ENCODE results near the gene SUFU. TPM values are rescaled to one million over a fixed set of nuclear protein-coding genes. Genes with fewer than 3 reads are reported as not detected.
A peak's percentile ranks its signal among the peaks of the same experiment; 100 is the strongest.

The SUFU gene
- polyA plus RNA-seq, 2 donors = 2.9 to 6.0 TPM

- Histone ChIP-seq H3K27ac (ENCODE audit: low read depth in 2 of 2, low read length in 1 of 2) (peak overlapping the region; percentile 37 to 97), H3K27me3 (ENCODE audit: control insufficient read depth in 1 of 2, insufficient read depth in 2 of 2, low read length in 2 of 2) (no peaks in the 10 kb centered on the region), H3K9me3 (ENCODE audit: control insufficient read depth in 2 of 2, insufficient read depth in 1 of 2, low read depth in 1 of 2, low read length in 1 of 2) (no peaks in the 10 kb centered on the region), H3K4me1 (ENCODE audit: control insufficient read depth in 2 of 2, insufficient read depth in 2 of 2, low read length in 1 of 2) (peaks cover 30 to 57% of the 10 kb centered on the region in 2 donors), H3K4me3 (ENCODE audit: low read depth in 1 of 2, low read length in 2 of 2) (peak overlapping the region in 1 of 2 donors; percentile 4), H3K36me3 (ENCODE audit: control insufficient read depth in 2 of 2, insufficient read depth in 2 of 2, low read length in 1 of 2) (peaks cover 4 to 21% of the 10 kb centered on the region in 2 donors)
- 54% methylated on average over 12 of the region's 12 CpGs for WGBS, 2 donors
Measured at GRCh38 chr10:102649797-102650654, 146.3 kb downstream of the SUFU start.

GRCh38 chr10:102650655-102651454, 147.1 kb downstream of the SUFU start:
- Histone ChIP-seq H3K36me3 (ENCODE audit: control insufficient read depth in 2 of 2, insufficient read depth in 2 of 2, low read length in 1 of 2) (peaks cover 4 to 26% of the 10 kb centered on the region in 2 donors), H3K27ac (ENCODE audit: low read depth in 2 of 2, low read length in 1 of 2) (peak overlapping the region; percentile 6 to 11), H3K9me3 (ENCODE audit: control insufficient read depth in 2 of 2, insufficient read depth in 1 of 2, low read depth in 1 of 2, low read length in 1 of 2) (no peaks in the 10 kb centered on the region), H3K4me3 (ENCODE audit: low read depth in 1 of 2, low read length in 2 of 2) (no peak overlapping the region), H3K4me1 (ENCODE audit: control insufficient read depth in 2 of 2, insufficient read depth in 2 of 2, low read length in 1 of 2) (peaks cover 30 to 57% of the 10 kb centered on the region in 2 donors), H3K27me3 (ENCODE audit: control insufficient read depth in 1 of 2, insufficient read depth in 2 of 2, low read length in 2 of 2) (no peaks in the 10 kb centered on the region)
- 50 to 59% methylated on average over 11 of the region's 11 CpGs for WGBS, 2 donors

GRCh38 chr10:102651455-102652169, 147.8 kb downstream of the SUFU start:
- Histone ChIP-seq H3K4me3 (ENCODE audit: low read depth in 1 of 2, low read length in 2 of 2) (no peak overlapping the region), H3K9me3 (ENCODE audit: control insufficient read depth in 2 of 2, insufficient read depth in 1 of 2, low read depth in 1 of 2, low read length in 1 of 2) (no peaks in the 10 kb centered on the region), H3K27me3 (ENCODE audit: control insufficient read depth in 1 of 2, insufficient read depth in 2 of 2, low read length in 2 of 2) (no peaks in the 10 kb centered on the region), H3K27ac (ENCODE audit: low read depth in 2 of 2, low read length in 1 of 2) (peak overlapping the region; percentile 11 to 29), H3K4me1 (ENCODE audit: control insufficient read depth in 2 of 2, insufficient read depth in 2 of 2, low read length in 1 of 2) (peaks cover 30 to 52% of the 10 kb centered on the region in 2 donors), H3K36me3 (ENCODE audit: control insufficient read depth in 2 of 2, insufficient read depth in 2 of 2, low read length in 1 of 2) (peaks cover 6 to 33% of the 10 kb centered on the region in 2 donors)
- WGBS, 2 donors = 76 to 82% methylated on average over 11 of the region's 11 CpGs

GRCh38 chr10:102652170-102652916, 148.6 kb downstream of the SUFU start:
- H3K27me3 ChIP-seq (ENCODE audit: control insufficient read depth in 1 of 2, insufficient read depth in 2 of 2, low read length in 2 of 2) = no peaks in the 10 kb centered on the region
- peaks cover 27 to 49% of the 10 kb centered on the region in 2 donors for H3K4me1 ChIP-seq (ENCODE audit: control insufficient read depth in 2 of 2, insufficient read depth in 2 of 2, low read length in 1 of 2)
- WGBS, 2 donors = 79 to 84% methylated on average over 12 of the region's 12 CpGs
- no peak overlapping the region for H3K4me3 ChIP-seq (ENCODE audit: low read depth in 1 of 2, low read length in 2 of 2)
- peaks cover 10 to 41% of the 10 kb centered on the region in 2 donors for H3K36me3 ChIP-seq (ENCODE audit: control insufficient read depth in 2 of 2, insufficient read depth in 2 of 2, low read length in 1 of 2)
- peak overlapping the region in 1 of 2 donors; percentile 29 for H3K27ac ChIP-seq (ENCODE audit: low read depth in 2 of 2, low read length in 1 of 2)
- no peaks in the 10 kb centered on the region for H3K9me3 ChIP-seq (ENCODE audit: control insufficient read depth in 2 of 2, insufficient read depth in 1 of 2, low read depth in 1 of 2, low read length in 1 of 2)

GRCh38 chr10:102653060-102653459, 149.3 kb downstream of the SUFU start:
- Histone ChIP-seq H3K27ac (ENCODE audit: low read depth in 2 of 2, low read length in 1 of 2) (no peak overlapping the region), H3K4me1 (ENCODE audit: control insufficient read depth in 2 of 2, insufficient read depth in 2 of 2, low read length in 1 of 2) (peaks cover 25 to 42% of the 10 kb centered on the region in 2 donors), H3K4me3 (ENCODE audit: low read depth in 1 of 2, low read length in 2 of 2) (no peak overlapping the region), H3K27me3 (ENCODE audit: control insufficient read depth in 1 of 2, insufficient read depth in 2 of 2, low read length in 2 of 2) (no peaks in the 10 kb centered on the region), H3K9me3 (ENCODE audit: control insufficient read depth in 2 of 2, insufficient read depth in 1 of 2, low read depth in 1 of 2, low read length in 1 of 2) (no peaks in the 10 kb centered on the region), H3K36me3 (ENCODE audit: control insufficient read depth in 2 of 2, insufficient read depth in 2 of 2, low read length in 1 of 2) (peaks cover 10 to 42% of the 10 kb centered on the region in 2 donors)
- 72 to 79% methylated on average over 1 of the region's 1 CpG for WGBS, 2 donors

- Histone ChIP-seq H3K27ac (ENCODE audit: low read depth in 2 of 2, low read length in 1 of 2) (no peak overlapping the region), H3K4me1 (ENCODE audit: control insufficient read depth in 2 of 2, insufficient read depth in 2 of 2, low read length in 1 of 2) (peaks cover 10 to 31% of the 10 kb centered on the region in 2 donors), H3K4me3 (ENCODE audit: low read depth in 1 of 2, low read length in 2 of 2) (no peak overlapping the region), H3K27me3 (ENCODE audit: control insufficient read depth in 1 of 2, insufficient read depth in 2 of 2, low read length in 2 of 2) (no peaks in the 10 kb centered on the region), H3K9me3 (ENCODE audit: control insufficient read depth in 2 of 2, insufficient read depth in 1 of 2, low read depth in 1 of 2, low read length in 1 of 2) (no peaks in the 10 kb centered on the region), H3K36me3 (ENCODE audit: control insufficient read depth in 2 of 2, insufficient read depth in 2 of 2, low read length in 1 of 2) (peaks cover 10 to 35% of the 10 kb centered on the region in 2 donors)
- WGBS, 2 donors = 57 to 68% methylated on average over 7 of the region's 7 CpGs
Measured at GRCh38 chr10:102654566-102654965, 150.8 kb downstream of the SUFU start.

GRCh38 chr10:102654969-102655368, 151.2 kb downstream of the SUFU start:
- H3K4me3 ChIP-seq (ENCODE audit: low read depth in 1 of 2, low read length in 2 of 2) = no peak overlapping the region
- H3K4me1 ChIP-seq (ENCODE audit: control insufficient read depth in 2 of 2, insufficient read depth in 2 of 2, low read length in 1 of 2) = peaks cover 9 to 28% of the 10 kb centered on the region in 2 donors
- peaks cover 10 to 35% of the 10 kb centered on the region in 2 donors for H3K36me3 ChIP-seq (ENCODE audit: control insufficient read depth in 2 of 2, insufficient read depth in 2 of 2, low read length in 1 of 2)
- no peaks in the 10 kb centered on the region for H3K27me3 ChIP-seq (ENCODE audit: control insufficient read depth in 1 of 2, insufficient read depth in 2 of 2, low read length in 2 of 2)
- 87 to 89% methylated on average over 12 of the region's 12 CpGs for WGBS, 2 donors
- H3K27ac ChIP-seq (ENCODE audit: low read depth in 2 of 2, low read length in 1 of 2) = no peak overlapping the region
- no peaks in the 10 kb centered on the region for H3K9me3 ChIP-seq (ENCODE audit: control insufficient read depth in 2 of 2, insufficient read depth in 1 of 2, low read depth in 1 of 2, low read length in 1 of 2)

- WGBS, 2 donors = 91% methylated on average over 12 of the region's 12 CpGs
- peaks cover 9 to 22% of the 10 kb centered on the region in 2 donors for H3K4me1 ChIP-seq (ENCODE audit: control insufficient read depth in 2 of 2, insufficient read depth in 2 of 2, low read length in 1 of 2)
- no peaks in the 10 kb centered on the region for H3K27me3 ChIP-seq (ENCODE audit: control insufficient read depth in 1 of 2, insufficient read depth in 2 of 2, low read length in 2 of 2)
- H3K27ac ChIP-seq (ENCODE audit: low read depth in 2 of 2, low read length in 1 of 2) = no peak overlapping the region
- no peaks in the 10 kb centered on the region for H3K9me3 ChIP-seq (ENCODE audit: control insufficient read depth in 2 of 2, insufficient read depth in 1 of 2, low read depth in 1 of 2, low read length in 1 of 2)
- H3K4me3 ChIP-seq (ENCODE audit: low read depth in 1 of 2, low read length in 2 of 2) = no peak overlapping the region
- peaks cover 10 to 31% of the 10 kb centered on the region in 2 donors for H3K36me3 ChIP-seq (ENCODE audit: control insufficient read depth in 2 of 2, insufficient read depth in 2 of 2, low read length in 1 of 2)
Measured at GRCh38 chr10:102656026-102656425, 152.3 kb downstream of the SUFU start.

Data from esophagus (tissue), 2 donors.